Erythroblast (primary cell): ENCODE results near the gene PAQR4.

Source experiments
- DNase-seq, 2 experiments: peaks; one replicate each; lab custom pipeline; 2025; lab: John Stamatoyannopoulos, UW
- GATA1 ChIP-seq: IDR thresholded peaks from 2 replicates; pipeline ENCODE4 v1.6.1; 2011; ENCODE audit warnings: low read depth, mild to moderate bottlenecking, control low read depth, low read length, moderate library complexity
- POLR2A ChIP-seq: IDR thresholded peaks from 2 replicates; pipeline ENCODE4 v1.6.1; 2011; ENCODE audit warnings: mild to moderate bottlenecking, low read length

Gene PAQR4

GRCh38 chr16:2953706-2954627, 15.2 kb upstream of the PAQR4 start:
- TF ChIP-seq GATA1, result no peak
- TF ChIP-seq POLR2A, result no peak
- DNase-seq, result no peak

DNA sequence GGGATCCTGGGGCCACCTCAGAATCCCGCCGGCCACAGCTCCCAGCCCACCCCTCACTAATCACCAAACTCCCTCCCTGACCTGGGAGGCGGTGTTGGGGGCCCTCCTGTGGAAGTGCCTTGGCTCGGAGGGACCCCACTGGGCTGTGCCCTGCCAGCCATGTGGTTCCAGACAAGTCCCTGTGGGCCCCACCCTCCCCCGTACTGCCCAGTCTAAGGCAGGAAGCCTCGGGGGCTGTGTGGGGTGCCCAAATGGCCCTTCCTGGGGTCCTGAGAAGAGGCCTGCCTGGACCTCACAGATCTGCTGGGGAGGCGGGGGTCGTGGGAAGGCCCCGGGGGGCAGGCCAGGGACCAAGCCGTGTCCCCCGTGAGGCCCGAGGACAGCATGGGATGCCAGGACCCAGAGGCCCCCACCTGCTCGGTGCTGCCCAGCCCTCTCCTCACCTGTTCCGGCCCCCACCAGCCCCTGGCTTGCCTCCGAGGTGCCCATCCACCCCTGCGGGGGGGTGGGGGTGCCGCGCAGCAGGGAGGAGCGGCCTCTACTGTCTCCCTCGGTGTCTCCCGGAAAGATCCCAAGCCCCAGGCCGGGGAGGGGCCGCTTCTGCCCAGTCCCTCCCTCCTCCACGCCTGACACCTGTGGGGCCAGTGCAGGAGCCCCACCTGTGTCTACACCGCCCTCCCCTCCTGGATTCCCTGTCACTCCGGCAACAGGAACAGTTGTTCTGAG, 14.3 kb upstream of the PAQR4 start:
- TF ChIP-seq POLR2A, result no peak
- no peak for TF ChIP-seq GATA1
- no peak for DNase-seq

DNA sequence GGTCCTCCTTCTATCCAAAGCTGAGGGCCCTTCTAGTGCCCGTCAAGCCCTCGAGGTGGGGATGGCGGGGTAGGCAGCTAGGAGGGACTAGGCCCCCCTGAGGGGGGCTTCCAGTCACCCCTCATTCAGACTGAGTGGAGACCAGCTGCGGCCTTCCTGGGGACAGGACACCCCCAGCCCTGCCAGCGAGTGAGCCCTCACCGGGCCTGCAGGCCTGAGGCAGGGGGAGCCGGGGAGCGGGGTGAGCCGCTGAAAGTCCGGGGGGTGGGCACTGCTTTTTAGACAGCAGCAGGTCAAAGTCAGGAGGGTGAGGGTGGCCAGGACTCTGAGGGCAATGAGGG, 13.7 kb upstream of the PAQR4 start:
- TF ChIP-seq GATA1 (no peak), POLR2A (no peak)
- no peak for DNase-seq

GRCh38 chr16:2955779-2956578, 13.2 kb upstream of the PAQR4 start:
- DNase-seq, result no peak
- TF ChIP-seq GATA1 (no peak), POLR2A (no peak)

GRCh38 chr16:2956579-2956956, 12.6 kb upstream of the PAQR4 start:
- DNase-seq, result no peak
- TF ChIP-seq GATA1 (no peak), POLR2A (no peak)

DNA sequence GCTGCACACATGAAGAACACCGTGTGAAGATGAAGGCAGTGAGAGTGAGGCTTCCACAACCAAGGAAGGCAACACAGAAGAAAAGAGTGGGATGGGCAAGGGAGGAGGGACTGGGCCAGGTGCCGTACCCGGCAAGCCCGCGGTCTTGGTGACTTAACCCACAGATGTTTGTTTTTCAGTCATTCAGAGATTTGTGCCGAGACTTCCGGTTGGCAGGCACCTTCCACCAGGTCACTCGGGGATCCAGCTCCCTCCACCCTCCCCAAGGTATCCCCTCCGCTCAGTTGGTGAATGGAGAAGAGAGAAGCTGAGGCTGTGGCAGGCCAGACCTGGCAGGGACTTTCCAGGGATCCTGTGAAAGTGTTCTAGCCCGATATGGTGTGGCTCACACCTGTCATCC, 9.9 kb upstream of the PAQR4 start:
- DNase-seq, result no peak
- no peak for TF ChIP-seq GATA1
- TF ChIP-seq POLR2A, result no peak

DNA sequence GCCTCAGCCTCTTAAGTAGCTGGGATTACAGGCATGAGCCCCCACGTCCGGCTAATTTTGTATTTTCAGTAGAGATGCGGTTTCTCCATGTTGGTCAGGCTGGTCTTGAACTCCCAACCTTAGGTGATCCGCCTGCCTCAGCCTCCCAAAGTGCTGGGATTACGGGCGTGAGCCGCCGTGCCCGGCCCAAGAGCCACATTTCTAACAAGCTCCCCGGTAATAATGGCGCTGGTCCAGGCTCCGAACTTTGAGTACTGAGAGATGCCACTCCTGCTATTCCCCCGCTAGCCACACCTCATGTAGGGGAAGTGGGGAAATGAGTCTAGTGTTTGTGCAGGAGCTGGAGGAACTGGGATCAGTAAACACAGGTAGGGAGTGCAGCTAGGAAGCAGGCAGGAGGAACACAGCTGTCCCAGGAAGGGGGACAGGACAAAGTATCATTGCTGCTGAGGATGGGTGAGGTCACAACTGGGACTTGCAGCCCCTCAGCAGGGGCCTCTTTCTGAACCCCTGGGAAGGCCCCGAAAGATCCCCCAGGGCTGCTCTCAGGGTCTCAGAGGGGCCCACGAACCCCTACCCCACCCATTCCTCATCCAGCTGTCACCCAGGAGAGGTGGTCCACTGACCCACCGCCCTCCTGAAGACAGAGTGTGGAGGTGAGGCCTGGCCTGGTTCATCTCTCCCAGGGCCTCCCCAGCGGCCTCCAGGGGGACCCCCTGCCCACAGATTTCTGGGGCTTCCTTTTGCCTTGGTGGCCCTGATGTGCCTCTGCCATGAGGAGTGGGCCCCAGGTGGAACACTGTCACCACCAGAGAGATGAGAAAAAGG, 8.8 kb upstream of the PAQR4 start:
- TF ChIP-seq GATA1, result no peak
- DNase-seq, result no peak

DNA sequence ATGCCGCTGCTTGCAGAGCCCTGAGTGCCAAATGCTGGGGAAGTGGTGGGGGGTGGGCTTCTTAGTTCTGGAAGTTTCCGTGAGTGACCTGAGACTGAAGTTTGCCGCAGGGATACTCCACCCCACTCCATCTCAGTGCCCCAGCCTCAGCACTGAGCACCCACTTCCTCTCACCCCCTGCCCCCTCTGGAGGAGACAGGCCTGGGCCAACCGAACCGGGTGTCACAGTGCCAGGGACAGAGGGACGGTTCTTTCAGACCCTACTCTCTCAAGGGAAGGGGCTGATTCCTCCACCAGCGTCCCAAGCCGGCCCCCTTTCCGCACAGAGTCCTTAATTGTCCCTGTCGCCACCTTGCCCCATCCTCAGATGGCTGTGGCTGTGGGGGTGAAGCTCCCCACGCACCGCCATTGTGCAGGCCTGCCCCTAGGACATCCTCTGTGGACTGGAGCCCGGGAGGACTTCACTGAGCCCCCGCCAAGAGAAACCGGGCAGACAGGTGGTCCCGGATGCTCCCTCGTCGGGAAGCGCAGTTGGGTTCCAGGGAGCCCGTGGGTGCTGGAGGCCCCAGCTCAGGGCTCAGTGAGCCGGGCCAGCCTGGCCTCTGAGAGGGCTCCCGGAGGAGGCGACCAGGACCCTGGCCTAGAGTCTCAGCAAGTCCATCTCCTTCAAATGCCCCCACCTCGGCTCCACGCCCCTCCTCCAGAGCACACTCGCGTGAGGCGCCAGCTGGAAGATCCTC, 6.6 kb upstream of the PAQR4 start:
- no peak for DNase-seq
- TF ChIP-seq POLR2A (no peak), GATA1 (no peak)

- TF ChIP-seq GATA1, result no peak
- no peak for TF ChIP-seq POLR2A
- DNase-seq, result no peak
Observed at GRCh38 chr16:2963074-2963722, 6.0 kb upstream of the PAQR4 start.

DNA sequence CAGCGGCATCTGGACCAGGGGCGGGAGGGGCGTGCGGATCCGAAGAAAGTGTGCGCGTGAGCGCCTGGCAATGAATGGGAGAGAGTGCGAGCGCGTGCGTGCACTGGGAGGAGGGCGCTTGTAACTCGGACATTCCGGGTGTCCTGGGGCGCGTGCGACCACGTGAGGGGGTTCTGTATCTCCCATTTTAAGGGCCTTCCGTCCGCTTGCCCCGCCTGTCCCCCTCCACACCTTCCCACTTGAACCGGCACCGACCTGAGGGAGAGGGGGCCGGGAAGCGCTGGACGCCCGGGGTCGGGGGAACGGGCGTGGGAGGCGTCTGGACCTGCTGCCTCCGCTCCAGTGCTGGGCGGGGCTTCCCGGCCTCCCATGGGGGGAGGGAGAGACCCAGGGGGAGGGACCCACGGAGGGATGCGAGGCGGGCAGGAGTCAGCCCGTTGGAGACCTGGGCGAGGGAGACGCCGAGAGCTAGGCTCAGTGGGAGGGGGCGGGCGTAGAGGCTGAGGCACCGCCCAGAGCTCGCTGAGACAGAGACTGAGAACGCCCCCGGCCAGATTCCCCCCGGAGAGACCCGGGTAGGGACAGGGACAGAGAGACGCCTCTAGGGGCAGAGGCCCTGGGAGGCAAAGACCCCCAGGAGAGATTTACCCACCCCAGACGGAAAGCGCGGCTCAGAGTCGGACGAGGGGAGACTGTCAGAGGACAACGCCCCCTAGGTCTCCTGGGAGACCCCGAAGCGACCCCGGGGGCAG, 5.2 kb upstream of the PAQR4 start, which contains the start of gene KREMEN2:
TSS of gene KREMEN2 (plus strand) at position 553 of the 752 bp plus-strand sequence. CDS start 246 bp downstream, outside the sequence.
- DNase-seq, result no peak
- no peak for TF ChIP-seq POLR2A
- no peak for TF ChIP-seq GATA1

DNA sequence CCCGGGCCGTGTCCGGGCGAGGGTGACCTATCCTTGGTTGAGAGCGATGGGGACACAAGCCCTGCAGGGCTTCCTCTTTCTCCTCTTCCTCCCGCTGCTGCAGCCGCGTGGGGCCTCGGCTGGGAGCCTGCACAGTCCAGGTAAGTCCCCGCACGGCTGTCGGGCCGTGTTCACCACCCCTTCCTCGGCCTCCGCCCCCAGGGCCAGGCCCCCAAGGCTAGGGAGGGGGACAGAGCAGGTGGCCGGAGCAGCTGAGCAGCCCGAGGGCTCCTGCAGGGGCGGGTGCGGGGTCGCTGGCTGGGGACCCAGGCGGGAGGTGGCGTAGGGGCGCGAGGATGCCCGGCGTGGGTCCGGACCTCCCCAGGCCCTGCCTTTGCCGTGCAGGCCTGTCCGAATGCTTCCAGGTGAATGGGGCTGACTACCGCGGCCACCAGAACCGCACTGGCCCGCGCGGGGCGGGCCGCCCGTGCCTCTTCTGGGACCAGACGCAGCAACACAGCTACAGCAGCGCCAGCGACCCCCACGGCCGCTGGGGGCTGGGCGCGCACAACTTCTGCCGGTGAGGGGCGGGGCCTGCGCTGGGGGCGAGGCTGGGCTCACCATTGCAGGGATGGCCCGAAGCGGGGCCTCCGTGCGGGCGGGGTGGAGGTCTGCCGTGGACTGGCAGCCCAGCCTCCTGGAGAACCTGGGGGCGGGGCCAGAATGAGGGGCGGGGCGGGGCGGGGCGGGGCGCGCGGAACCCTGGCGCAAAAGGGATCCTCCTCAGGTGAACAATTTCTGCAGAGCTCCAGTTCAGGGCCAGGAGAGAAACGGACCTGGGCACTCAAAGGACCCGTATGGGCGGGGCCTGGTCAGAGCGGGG, 4.4 kb upstream of the PAQR4 start:
- TF ChIP-seq GATA1 (no peak), POLR2A (no peak)
- peak; percentile 64 to 71 for DNase-seq
